K562 (cell line): ENCODE results near the gene GALNS. TPM values are rescaled to one million over a fixed set of nuclear protein-coding genes. Genes with fewer than 3 reads are reported as not detected.
A peak's percentile ranks its signal among the peaks of the same experiment; 100 is the strongest.

Experiments
- ATAC-seq: fragments of 200-7000 bp; cut with Tn5 transposase; 3 replicates; pipeline ENCODE4 v1.9.1; 2020; ENCODE audit warnings: moderate library complexity
- BruUV-seq: library from RNA; stranded (reverse); fragments of 400-500 nt; replicated peaks from 2 replicates; lab custom pipeline; 2021; lab: Mats Ljungman, UMichigan
- CTCF ChIA-PET: fragments of 300-600 bp; formaldehyde crosslinking; extraction: SDS; loops from one replicate; lab custom pipeline; 2021; ENCODE audit warnings: low intra/inter-chr PET ratio; lab: Yijun Ruan, JAX
- POLR2A ChIA-PET: fragments of 300-600, 350-650 bp; sonication (Branson Sonifier 250); formaldehyde crosslinking; extraction: SDS; loops from one replicate; lab custom pipeline; 2021; ENCODE audit warnings: antibody characterized with exemption, inconsistent platforms; lab: Yijun Ruan, JAX
- DNase-seq, 4 experiments: peaks; one replicate each; pipeline versions ENCODE4 v3.0.0 to v3.0.0-alpha.2; 2011 to 2018; ENCODE audit warnings: low spot score in 3 of 4, mixed read lengths in 3 of 4; ENCODE audit errors: extremely low read depth in 1 of 4
- FAIRE-seq: peaks from 2 replicates; lab custom pipeline; 2011; peaks lifted over from hg19 to GRCh38; lab: Jason Lieb, UNC
- H2AFZ ChIP-seq: 2 replicates; pipeline ENCODE4 v1.6.0; 2011; ENCODE audit warnings: low read depth, low read length, control low read depth, inconsistent platforms
- H3K27ac ChIP-seq: fragments of 200-600 bp; 3 replicates; pipeline ENCODE4 v1.8.0; 2011; ENCODE audit warnings: low read depth, mild to moderate bottlenecking, control low read depth, inconsistent platforms, low read length, moderate library complexity, mixed read lengths; ENCODE audit errors: extremely low read depth
- H3K27me3 ChIP-seq, 2 experiments: fragments of 300-600 bp in 1 of 2; 2 replicates in 1 of 2; 3 replicates in 1 of 2; pipeline versions ENCODE4 v1.6.0 to v1.8.0; 2011; ENCODE audit warnings: inconsistent platforms in 2 of 2, low read length in 2 of 2, mild to moderate bottlenecking in 1 of 2, mixed read lengths in 1 of 2, moderate library complexity in 1 of 2; ENCODE audit not compliant: control insufficient read depth in 2 of 2, insufficient read depth in 2 of 2
- H3K36me3 ChIP-seq: fragments of 300-600 bp; 3 replicates; pipeline ENCODE4 v1.8.0; 2011; ENCODE audit warnings: mild to moderate bottlenecking, low read length, inconsistent platforms; ENCODE audit not compliant: control insufficient read depth, insufficient read depth
- H3K4me1 ChIP-seq, 2 experiments: fragments of 200-600 bp in 1 of 2; replicated peaks in 1 of 2; 2 replicates in 1 of 2; 3 replicates in 1 of 2; pipeline versions ENCODE4 v1.5.1 to v1.8.0; 2011; ENCODE audit warnings: inconsistent platforms in 2 of 2, low read length in 2 of 2, mild to moderate bottlenecking in 1 of 2, mixed read lengths in 1 of 2, moderate library complexity in 1 of 2; ENCODE audit not compliant: control insufficient read depth in 2 of 2, insufficient read depth in 2 of 2
- H3K4me2 ChIP-seq: 2 replicates; pipeline ENCODE4 v1.6.1; 2011; ENCODE audit warnings: low read length, control low read depth, inconsistent platforms, mixed read lengths; ENCODE audit not compliant: insufficient read depth
- H3K4me3 ChIP-seq: fragments of 200-600 bp; sonication (generic), shearing (Covaris generic); 2 replicates; pipeline ENCODE4 v1.5.1; 2016; ENCODE audit warnings: control low read depth, inconsistent platforms
- H3K79me2 ChIP-seq: fragments of 200-600 bp; 3 replicates; pipeline ENCODE4 v1.8.0; 2011; ENCODE audit warnings: low read length, inconsistent platforms; ENCODE audit not compliant: control insufficient read depth, insufficient read depth
- H3K9ac ChIP-seq, 2 experiments: 2 replicates each; pipeline versions ENCODE4 v1.6.0 to v1.6.1; 2011; ENCODE audit warnings: low read depth in 2 of 2, low read length in 2 of 2, control low read depth in 1 of 2, inconsistent platforms in 1 of 2, mild to moderate bottlenecking in 1 of 2, mixed read lengths in 1 of 2; ENCODE audit not compliant: insufficient read depth in 1 of 2
- H3K9me1 ChIP-seq: one replicate; pipeline ENCODE4 v1.6.0; 2011; ENCODE audit warnings: inconsistent platforms, mild to moderate bottlenecking, low read length, moderate library complexity; ENCODE audit not compliant: control insufficient read depth, insufficient read depth
- H3K9me3 ChIP-seq: replicated peaks from 2 replicates; pipeline ENCODE4 v1.5.1; 2011; ENCODE audit warnings: low read depth, low read length, inconsistent platforms; ENCODE audit not compliant: control insufficient read depth, insufficient read depth
- H4K20me1 ChIP-seq: replicated peaks from 2 replicates; pipeline ENCODE4 v1.6.1; 2011; ENCODE audit warnings: low read length, inconsistent platforms, mixed read lengths; ENCODE audit not compliant: control insufficient read depth, insufficient read depth
- CBX8 ChIP-seq: fragments of 200-600 bp; sonication (generic); IDR thresholded peaks from 2 replicates; pipeline ENCODE4 v1.6.1; 2012; ENCODE audit warnings: borderline replicate concordance, mixed run types, low read depth, mild to moderate bottlenecking, moderate library complexity, mixed read lengths, low read length, control low read depth, inconsistent platforms; ENCODE audit not compliant: poor library complexity, severe bottlenecking; ENCODE audit errors: extremely low read depth
- POLR3G ChIP-seq: IDR thresholded peaks from 2 replicates; pipeline ENCODE4 v1.6.1; 2011; ENCODE audit not compliant: insufficient read length, insufficient replicate concordance; ENCODE audit errors: extremely low read depth
- SP1 ChIP-seq: sonication (generic); formaldehyde crosslinking; IDR thresholded peaks from 2 replicates; pipeline ENCODE4 v1.8.1; 2022; ENCODE audit warnings: mild to moderate bottlenecking, missing genetic modification reagents
- VEZF1 ChIP-seq: fragments of 200-800 bp; sonication (Bioruptor generic); IDR thresholded peaks from 2 replicates; pipeline ENCODE4 v1.6.1; 2017; ENCODE audit warnings: missing genetic modification characterization, missing compliant biosample characterization
- YY1 ChIP-seq, 3 experiments: IDR thresholded peaks; 2 replicates each; pipeline ENCODE4 v1.6.1; 2011; ENCODE audit warnings: low read length in 2 of 3, mild to moderate bottlenecking in 2 of 3, moderate library complexity in 2 of 3, borderline replicate concordance in 1 of 3, control low read depth in 1 of 3, low read depth in 1 of 3; ENCODE audit not compliant: insufficient read depth in 3 of 3, insufficient replicate concordance in 2 of 3, control insufficient read depth in 1 of 3, insufficient read length in 1 of 3; ENCODE audit errors: extremely low read depth in 1 of 3
- ZNF511 ChIP-seq: sonication (generic); formaldehyde crosslinking; IDR thresholded peaks from 2 replicates; pipeline ENCODE4 v1.8.0; 2022; ENCODE audit warnings: mild to moderate bottlenecking, missing genetic modification reagents
- ZNF592 ChIP-seq: fragments of 450-650 bp; IDR thresholded peaks from 2 replicates; pipeline ENCODE4 v1.6.1; 2017; ENCODE audit warnings: antibody characterized with exemption, mild to moderate bottlenecking
- WGBS: fragments of 100-300 bp; shearing (Covaris generic); methylation state at CpG from one replicate; pipeline ENCODE4 v1.1.6; 2016; ENCODE audit warnings: low coverage, mixed read lengths; ENCODE audit not compliant: insufficient coverage; ENCODE audit errors: missing lambda C conversion rate; 5-methylcytosine and 5-hydroxymethylcytosine counted together
- in situ Hi-C: fragments of 300-500 bp; cut with MboI; formaldehyde crosslinking; loops from 4 replicates; pipeline ENCODE4 v1.15.0; 2018; ENCODE audit warnings: inconsistent platforms, mixed read lengths
- intact Hi-C: fragments of 100-400 bp; cut with micrococcal nuclease; formaldehyde crosslinking; loops from 2 replicates; pipeline ENCODE4 v1.14.2; 2022
- polyA plus RNA-seq, 8 experiments: library from polyadenylated mRNA; depleted of rRNA in 4 of 8; stranded (reverse) in 5 of 8; unstranded in 3 of 8; fragments of >200 nt; fragmentation: Nextera tagmentation in 2 of 8; fragmentation: Illumina TruSeq in 1 of 8; extraction: Ambion mirVana in 2 of 8; extraction: Trizol in 1 of 8; gene quantifications; 2 replicates each; pipeline versions ENCODE4 v1.2.1 to v1.2.3, GENCODE V29; 2011 to 2014; ENCODE audit warnings: inconsistent platforms in 1 of 8, missing spikeins in 1 of 8
- total RNA-seq, 7 experiments: library from RNA; depleted of rRNA in 6 of 7; stranded (reverse); fragments of >200 nt in 6 of 7; fragmentation: Illumina TruSeq in 2 of 7; extraction: Trizol in 2 of 7; gene quantifications; 2 replicates each; pipeline versions ENCODE4 v1.2.1 to v1.2.3, GENCODE V29; 2011 to 2021; ENCODE audit warnings: low replicate concordance in 1 of 7
- TF ChIP-seq, protein P1 (sequence below): fragments of 250-450 bp; sonication (Bioruptor Pico); IDR thresholded peaks from 2 replicates; pipeline ENCODE4 v1.5.0; 2021; ENCODE audit warnings: mild to moderate bottlenecking, moderate library complexity

GALNS gene
- total and polyA plus RNA-seq, 9 of the 15 experiments (the other 6 are each of a cell fraction or from before 2014, with no cell fraction given) = 0.38 to 13.2 (median 4.3) TPM

GRCh38 chr16:88905563-88905962, 48.8 kb upstream of the GALNS start:
- 0% methylated on average over 5 of the region's 13 CpGs for WGBS
- peaks cover 17% of the 10 kb centered on the region for H3K9me1 ChIP-seq
- H3K4me2 ChIP-seq = no peak overlapping the region
- H3K27me3 ChIP-seq = no peaks in the 10 kb centered on the region
- ATAC-seq (peak; percentile 90), DNase-seq (peak; percentile 79 to 99 (median 96)), FAIRE-seq (no peak)
- POLR2A ChIA-PET = interaction anchor here (0.6 to 1.0 kb wide), 3 partner anchors 15 to 288 kb away, joined by 3 to 4 read pairs (median 3); no protein-coding TSS in a partner anchor
- H3K36me3 ChIP-seq = peaks cover 75% of the 10 kb centered on the region; the same call in 2 of the 3 replicates
- no peak overlapping the region for H3K9ac ChIP-seq
- H3K27ac ChIP-seq = 0 out of 3 replicates have a peak overlapping the region, but pooled peaks have one; percentile 25
- peaks cover 8 to 94% of the 10 kb centered on the region in 2 experiments; a peak in 4 of 5 replicates for H3K4me1 ChIP-seq
- intact Hi-C loops (no loop called here), in situ Hi-C loops (no loop called here)
- peaks cover 77% of the 10 kb centered on the region for H4K20me1 ChIP-seq
- CTCF ChIA-PET = no interaction called here
- H3K9me3 ChIP-seq = no peaks in the 10 kb centered on the region
- peaks cover 93% of the 10 kb centered on the region for H3K79me2 ChIP-seq
- H2AFZ ChIP-seq = peak overlapping the region; percentile 32; the same call in 1 of the 2 replicates
- no peak overlapping the region for H3K4me3 ChIP-seq
- no TSS peak for BruUV-seq
- TF ChIP-seq CBX8 (no peak), YY1 (IDR thresholded peaks at IDR 0.05; ENCODE audit: borderline replicate concordance in 1 of 3, control insufficient read depth in 1 of 3, extremely low read depth in 1 of 3, insufficient read depth in 3 of 3, insufficient read length in 1 of 3, insufficient replicate concordance in 2 of 3, low read depth in 1 of 3, low read length in 2 of 3) (peak in 1 of 3 experiments; percentile 43), ZNF511 (CRISPR knock-in tag) (0 out of 2 replicates have a peak, but pooled peaks have one; percentile 23), VEZF1 (CRISPR knock-in tag) (peak; percentile 57), SP1 (0 out of 2 replicates have a peak, but pooled peaks have one; percentile 32), ZNF592 (no peak), POLR3G (no peak)
- TF ChIP-seq, protein P1, sequence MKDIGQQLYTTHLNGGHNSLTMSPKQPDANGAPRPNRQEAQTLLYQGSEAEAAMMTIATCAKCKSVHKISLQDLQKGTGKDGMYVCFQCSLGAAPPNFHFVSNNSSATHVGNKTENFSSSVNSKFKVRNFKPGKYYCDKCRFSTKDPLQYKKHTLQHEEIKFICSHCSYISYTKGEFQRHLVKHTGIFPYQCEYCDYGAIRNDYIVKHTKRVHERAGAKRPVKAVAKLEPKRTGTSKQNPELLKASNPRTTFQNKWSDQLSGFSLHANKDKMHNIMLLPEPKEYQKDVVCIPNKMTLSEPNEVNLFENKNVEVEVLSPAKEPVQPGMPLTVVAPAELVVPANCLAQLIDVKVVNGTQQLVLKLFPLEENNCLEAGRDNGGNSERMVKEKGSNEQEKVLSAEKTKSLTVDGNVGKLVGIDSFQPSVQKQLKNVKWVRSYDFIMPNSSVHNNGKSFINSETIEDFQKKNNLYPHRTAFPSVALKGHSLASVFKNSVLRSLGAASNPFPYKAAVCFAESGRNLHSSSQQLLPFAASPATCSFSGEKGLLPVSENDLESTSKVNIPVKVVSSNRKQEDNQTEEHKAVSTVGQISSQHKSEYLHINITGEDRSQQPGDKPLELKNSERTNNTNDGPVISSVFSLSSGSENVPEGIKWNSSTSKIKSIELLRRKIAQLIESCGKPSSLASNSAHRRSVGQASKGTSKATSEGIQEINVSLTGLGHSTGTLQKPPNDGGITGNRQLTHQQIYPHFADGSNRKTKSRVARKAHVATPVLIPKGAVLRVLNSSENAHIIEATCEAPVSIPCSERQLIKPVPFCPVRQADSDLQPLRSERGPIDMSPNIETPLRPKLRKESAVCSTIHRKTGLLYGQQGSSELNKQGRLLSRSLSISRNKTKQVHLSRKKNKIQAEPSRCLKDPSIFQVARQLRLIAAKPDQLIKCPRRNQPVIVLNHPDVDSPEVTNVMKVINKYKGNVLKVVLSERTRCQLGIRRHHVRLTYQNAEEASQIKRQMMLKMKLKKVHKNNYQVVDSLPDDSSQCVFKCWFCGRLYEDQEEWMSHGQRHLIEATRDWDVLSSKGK (CRISPR knock-in tag) = no peak
